Measurements from ENCODE around the gene TTC27.
"Not testable (repeated sequence)": the region's sequence is repeated elsewhere in the genome, so short reads cannot be mapped to it uniquely, and the experiment has no call there.

TTC27 gene

GRCh38 chr2:32632089-32632488 lies 4.2 kb downstream of the TTC27 start:
- DNase-seq (ENCODE audit: low spot score), result no peak
- TF ChIP-seq CTCF (IDR thresholded peaks at IDR 0.05; ENCODE audit: extremely low read depth, insufficient read depth, missing control alignments), result no peak
- in situ Hi-C loops (cut with MboI; ENCODE audit: low pct_unique_long_range_greater_than_20kb, low sequenced_read_pairs, unreplicated experiment), result loop anchor here (25.0 kb wide), 1 partner anchor 95 kb away; no protein-coding TSS in a partner anchor

DNA sequence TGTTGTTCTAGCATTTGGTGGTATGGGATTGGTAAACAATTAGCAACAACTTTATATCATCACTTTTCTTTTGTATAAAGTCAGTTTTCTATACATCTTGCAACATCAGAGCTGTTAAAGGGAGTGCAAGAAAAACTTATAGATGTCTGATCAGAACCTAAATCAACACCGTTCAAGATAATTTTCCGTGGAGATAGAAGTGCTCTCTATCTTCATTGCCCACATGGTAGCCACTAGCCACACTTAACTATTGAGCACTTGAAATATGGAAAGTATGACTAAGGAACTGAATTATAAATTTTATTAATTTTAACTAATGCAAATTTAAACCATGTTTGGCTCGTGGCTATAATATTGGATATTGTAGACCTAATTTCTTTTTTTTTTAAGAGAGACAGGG lies 5.2 kb downstream of the TTC27 start:
- in situ Hi-C loops (cut with MboI; ENCODE audit: low pct_unique_long_range_greater_than_20kb, low sequenced_read_pairs, unreplicated experiment), result loop anchor here (25.0 kb wide), 1 partner anchor 96 kb away; no protein-coding TSS in a partner anchor
- DNase-seq (ENCODE audit: low spot score), result no peak
- no peak for TF ChIP-seq CTCF (IDR thresholded peaks at IDR 0.05; ENCODE audit: extremely low read depth, insufficient read depth, missing control alignments)

DNA sequence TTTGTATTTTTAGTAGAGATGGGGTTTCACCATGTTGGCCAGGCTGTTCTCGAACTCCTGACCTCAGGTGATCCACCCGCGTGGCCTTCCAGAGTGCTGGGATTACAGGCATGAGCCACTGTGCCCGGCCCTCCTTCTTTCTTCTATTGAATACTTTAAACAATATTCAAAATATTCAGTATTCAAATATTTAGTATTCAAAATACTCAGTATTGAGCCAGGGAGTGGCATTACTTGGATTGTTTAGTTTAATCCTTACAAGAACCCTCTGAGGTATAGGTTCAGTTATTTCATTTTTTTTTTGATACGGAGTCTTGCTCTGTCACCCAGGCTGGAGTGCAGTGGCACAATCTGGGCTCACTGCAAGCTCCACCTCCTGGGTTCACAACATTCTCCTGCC lies 10.7 kb downstream of the TTC27 start:
- in situ Hi-C loops (cut with MboI; ENCODE audit: low pct_unique_long_range_greater_than_20kb, low sequenced_read_pairs, unreplicated experiment), result loop anchor here (25.0 kb wide), 1 partner anchor 101 kb away; no protein-coding TSS in a partner anchor
- DNase-seq (ENCODE audit: low spot score), result not testable (repeated sequence)

DNA sequence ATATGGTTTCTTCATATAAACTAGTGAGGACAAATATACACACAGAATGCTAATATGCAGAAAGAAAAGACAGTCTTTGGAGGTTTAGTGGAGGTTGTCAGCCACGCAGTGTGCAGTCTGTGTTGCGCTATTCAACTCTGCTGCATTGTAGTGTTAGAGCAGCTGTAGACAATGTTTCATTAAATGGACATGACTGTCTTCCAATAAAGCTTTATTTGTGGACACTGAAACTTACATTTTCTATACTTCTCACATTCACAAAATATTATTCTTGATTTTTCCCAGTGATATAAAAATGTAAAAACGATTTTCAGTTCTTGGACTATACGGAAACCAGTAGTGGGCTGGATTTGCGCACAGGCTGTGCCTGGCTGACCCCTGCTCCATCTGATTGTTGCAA lies 13.3 kb downstream of the TTC27 start:
- in situ Hi-C loops (cut with MboI; ENCODE audit: low pct_unique_long_range_greater_than_20kb, low sequenced_read_pairs, unreplicated experiment), result loop anchor here (25.0 kb wide), 1 partner anchor 104 kb away; no protein-coding TSS in a partner anchor
- DNase-seq (ENCODE audit: low spot score), result no peak

DNA sequence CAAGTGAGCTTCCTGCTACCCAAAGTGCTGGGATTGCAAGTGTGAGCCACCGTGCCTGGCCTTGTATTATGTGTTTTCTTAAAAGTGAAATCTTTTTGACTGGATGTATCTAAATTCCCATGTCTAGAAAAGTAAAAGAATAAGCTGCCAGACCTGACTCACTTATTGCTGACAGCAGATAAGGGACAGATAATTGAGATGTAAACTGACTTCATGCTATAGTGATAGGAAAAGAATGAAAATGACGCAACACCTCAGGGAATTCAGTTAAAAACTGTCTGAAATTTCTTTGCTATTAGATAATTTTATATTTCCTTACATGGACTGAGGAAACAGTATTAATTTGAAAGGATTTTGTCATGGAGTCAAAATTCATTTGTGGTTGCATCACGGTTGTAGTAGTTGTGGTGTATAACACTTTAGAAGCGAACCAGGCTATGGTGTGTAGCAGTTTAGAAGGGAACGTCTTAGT lies 19.4 kb downstream of the TTC27 start:
- no peak for TF ChIP-seq CTCF (IDR thresholded peaks at IDR 0.05; ENCODE audit: extremely low read depth, insufficient read depth, missing control alignments)
- in situ Hi-C loops (cut with MboI; ENCODE audit: low pct_unique_long_range_greater_than_20kb, low sequenced_read_pairs, unreplicated experiment), result loop anchor here (25.0 kb wide), 1 partner anchor 110 kb away; no protein-coding TSS in a partner anchor
- no peak for DNase-seq (ENCODE audit: low spot score)

More for the DNA sequence above, 13.3 kb downstream of the TTC27 start:
- TF ChIP-seq CTCF (IDR thresholded peaks at IDR 0.05; ENCODE audit: extremely low read depth, insufficient read depth, missing control alignments), result no peak

DNA sequence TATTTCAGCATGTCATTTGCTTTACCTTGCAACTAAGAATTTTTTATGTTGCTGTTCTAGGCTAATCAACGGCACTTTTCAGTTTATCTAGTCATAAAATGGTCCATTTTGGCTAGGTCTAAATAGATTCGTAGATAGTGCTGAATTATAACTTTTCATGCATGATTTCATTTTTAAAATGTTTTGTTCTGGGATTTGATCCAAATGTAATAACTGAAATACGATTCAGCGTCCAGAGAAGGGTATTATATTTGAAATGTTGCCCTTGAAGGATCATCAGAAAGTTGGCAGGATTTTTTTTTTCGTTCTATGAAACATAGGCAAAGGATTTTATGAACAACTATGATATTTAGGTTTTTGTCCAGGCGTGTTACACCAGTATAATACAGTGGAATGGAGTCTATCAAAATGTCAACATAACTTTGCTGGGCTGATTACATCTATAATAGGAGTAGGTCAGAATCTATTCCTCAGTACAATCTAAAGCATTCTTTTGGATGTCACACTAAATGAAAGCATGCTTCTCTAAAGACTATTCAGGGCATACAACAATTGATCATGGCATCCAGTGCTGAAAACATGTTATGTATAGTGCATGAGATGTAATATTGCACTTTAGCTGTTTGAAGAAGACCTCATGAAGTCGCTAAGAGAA lies 24.8 kb downstream of the TTC27 start:
- TF ChIP-seq CTCF (IDR thresholded peaks at IDR 0.05; ENCODE audit: extremely low read depth, insufficient read depth, missing control alignments), result no peak
- DNase-seq (ENCODE audit: low spot score), result no peak
- in situ Hi-C loops (cut with MboI; ENCODE audit: low pct_unique_long_range_greater_than_20kb, low sequenced_read_pairs, unreplicated experiment), result no loop called here

DNA sequence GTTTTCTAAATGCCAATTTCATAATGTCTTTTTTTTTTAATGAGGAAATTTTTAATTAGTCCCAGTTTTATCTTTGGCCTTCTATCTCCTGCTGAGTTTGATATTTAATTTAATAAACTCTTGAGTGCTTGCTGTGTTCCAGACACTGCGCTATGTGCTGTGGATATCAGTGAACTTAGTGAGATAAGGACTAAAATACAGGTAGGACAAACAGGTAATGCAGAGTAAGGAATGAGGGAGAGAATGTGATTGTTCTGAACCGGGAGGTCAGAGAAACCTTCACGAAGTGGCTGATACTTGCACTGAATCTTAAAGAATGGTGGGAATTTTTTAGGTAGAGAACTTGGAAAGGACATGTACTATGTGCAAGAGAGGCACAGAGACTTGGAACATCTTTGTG lies 28.2 kb downstream of the TTC27 start:
- no peak for TF ChIP-seq CTCF (IDR thresholded peaks at IDR 0.05; ENCODE audit: extremely low read depth, insufficient read depth, missing control alignments)
- DNase-seq (ENCODE audit: low spot score), result no peak
- in situ Hi-C loops (cut with MboI; ENCODE audit: low pct_unique_long_range_greater_than_20kb, low sequenced_read_pairs, unreplicated experiment), result no loop called here

Data from GM13977 (cell line).